Mesothelial cell of epicardium (in vitro differentiated cells): ENCODE results near the gene DIAPH2. TPM values are rescaled to one million over a fixed set of nuclear protein-coding genes. Genes with fewer than 3 reads are reported as not detected.
A peak's percentile ranks its signal among the peaks of the same experiment; 100 is the strongest.

Experiments
- DNase-seq, 2 experiments: peaks; one replicate each; pipeline ENCODE4 v3.0.0; 2021; ENCODE audit warnings: low spot score in 2 of 2; ENCODE audit not compliant: unreplicated experiment in 2 of 2
- H3K27ac Mint-ChIP-seq: 2 replicates; pipeline ENCODE4 v1.8.0; 2021; ENCODE audit warnings: mixed read lengths
- H3K27me3 Mint-ChIP-seq: 2 replicates; pipeline ENCODE4 v1.8.0; 2021; ENCODE audit warnings: low read depth, mixed read lengths
- H3K36me3 Mint-ChIP-seq: 2 replicates; pipeline ENCODE4 v1.8.0; 2021; ENCODE audit warnings: mixed read lengths
- H3K4me1 Mint-ChIP-seq: 2 replicates; pipeline ENCODE4 v1.8.0; 2021; ENCODE audit warnings: mixed read lengths
- H3K4me3 Mint-ChIP-seq: 2 replicates; pipeline ENCODE4 v1.8.0; 2021; ENCODE audit warnings: mild to moderate bottlenecking, moderate library complexity, mixed read lengths
- H3K9me3 Mint-ChIP-seq: 2 replicates; pipeline ENCODE4 v1.8.0; 2021; ENCODE audit warnings: mixed read lengths
- total RNA-seq: library from RNA; stranded (reverse); gene quantifications from 3 replicates; pipeline ENCODE4 v1.2.1, GENCODE V29; 2021
- TF ChIP-seq, protein P1 (sequence below): fragments of 200-600 bp; sonication (generic); IDR thresholded peaks from one replicate; pipeline ENCODE4 v1.5.0; 2021; ENCODE audit warnings: antibody characterized with exemption; ENCODE audit not compliant: unreplicated experiment

The DIAPH2 gene
- total RNA-seq, 1 donor from 2014 or later: 19.2 TPM

GRCh38 chrX:97167333-97167732 lies 482.7 kb downstream of the DIAPH2 start:
- no peak for DNase-seq
- TF ChIP-seq, protein P1, sequence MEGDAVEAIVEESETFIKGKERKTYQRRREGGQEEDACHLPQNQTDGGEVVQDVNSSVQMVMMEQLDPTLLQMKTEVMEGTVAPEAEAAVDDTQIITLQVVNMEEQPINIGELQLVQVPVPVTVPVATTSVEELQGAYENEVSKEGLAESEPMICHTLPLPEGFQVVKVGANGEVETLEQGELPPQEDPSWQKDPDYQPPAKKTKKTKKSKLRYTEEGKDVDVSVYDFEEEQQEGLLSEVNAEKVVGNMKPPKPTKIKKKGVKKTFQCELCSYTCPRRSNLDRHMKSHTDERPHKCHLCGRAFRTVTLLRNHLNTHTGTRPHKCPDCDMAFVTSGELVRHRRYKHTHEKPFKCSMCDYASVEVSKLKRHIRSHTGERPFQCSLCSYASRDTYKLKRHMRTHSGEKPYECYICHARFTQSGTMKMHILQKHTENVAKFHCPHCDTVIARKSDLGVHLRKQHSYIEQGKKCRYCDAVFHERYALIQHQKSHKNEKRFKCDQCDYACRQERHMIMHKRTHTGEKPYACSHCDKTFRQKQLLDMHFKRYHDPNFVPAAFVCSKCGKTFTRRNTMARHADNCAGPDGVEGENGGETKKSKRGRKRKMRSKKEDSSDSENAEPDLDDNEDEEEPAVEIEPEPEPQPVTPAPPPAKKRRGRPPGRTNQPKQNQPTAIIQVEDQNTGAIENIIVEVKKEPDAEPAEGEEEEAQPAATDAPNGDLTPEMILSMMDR: no peak
- no peaks in the 10 kb centered on the region for H3K36me3 Mint-ChIP-seq
- H3K4me1 Mint-ChIP-seq: peaks cover 4% of the 10 kb centered on the region
- no peak overlapping the region for H3K4me3 Mint-ChIP-seq
- H3K27me3 Mint-ChIP-seq: no peaks in the 10 kb centered on the region
- no peak overlapping the region for H3K27ac Mint-ChIP-seq
- H3K9me3 Mint-ChIP-seq: peaks cover 3% of the 10 kb centered on the region

DNA sequence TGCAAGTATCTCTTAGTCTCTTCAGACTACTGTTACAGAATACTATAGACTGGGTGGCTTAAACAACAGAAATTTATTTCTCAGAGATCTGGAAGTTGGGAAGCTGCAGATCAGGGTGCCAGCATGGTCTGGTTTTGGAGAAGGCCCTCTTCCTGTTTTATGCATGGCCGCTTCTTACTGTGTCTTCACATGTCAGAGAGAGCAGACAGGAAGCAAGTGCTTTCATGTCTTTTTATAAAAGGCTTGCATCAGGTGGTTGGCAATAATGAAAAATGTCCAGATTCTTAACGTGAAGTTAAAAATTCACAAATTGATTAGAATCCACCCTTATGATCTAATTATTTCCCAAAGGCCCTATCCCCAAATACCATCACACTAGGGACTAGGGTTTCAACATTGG lies 484.0 kb downstream of the DIAPH2 start:
- Mint-ChIP-seq H3K4me1 (peaks cover 4% of the 10 kb centered on the region), H3K9me3 (peaks cover 3% of the 10 kb centered on the region), H3K27ac (no peak overlapping the region), H3K27me3 (no peaks in the 10 kb centered on the region), H3K36me3 (no peaks in the 10 kb centered on the region), H3K4me3 (no peak overlapping the region)
- TF ChIP-seq, protein P1: no peak
- DNase-seq: no peak

DNA sequence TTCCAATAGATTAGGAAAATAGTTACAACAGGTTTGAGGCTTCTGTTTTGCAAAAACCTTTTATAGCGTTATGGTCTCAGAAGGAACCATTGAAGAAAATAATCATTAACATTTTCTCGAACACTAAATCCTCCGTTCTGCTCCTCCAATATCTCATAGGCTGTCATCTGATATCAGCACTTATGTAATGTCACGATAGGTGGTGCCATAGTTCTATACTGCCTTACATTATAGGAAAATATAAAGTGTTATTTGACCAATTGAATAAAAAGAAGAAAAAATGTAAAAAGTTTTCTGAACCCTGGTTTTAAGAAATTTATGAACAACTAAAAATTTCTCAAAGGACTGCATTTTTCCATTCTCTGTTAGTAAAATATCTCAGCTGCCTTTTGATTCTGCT lies 490.5 kb downstream of the DIAPH2 start:
- Mint-ChIP-seq H3K27me3 (no peaks in the 10 kb centered on the region), H3K4me1 (peaks cover 4% of the 10 kb centered on the region), H3K36me3 (peaks cover 9% of the 10 kb centered on the region), H3K4me3 (no peak overlapping the region), H3K9me3 (peaks cover 13% of the 10 kb centered on the region), H3K27ac (no peak overlapping the region)
- TF ChIP-seq, protein P1: peak; percentile 11
- DNase-seq: no peak

DNA sequence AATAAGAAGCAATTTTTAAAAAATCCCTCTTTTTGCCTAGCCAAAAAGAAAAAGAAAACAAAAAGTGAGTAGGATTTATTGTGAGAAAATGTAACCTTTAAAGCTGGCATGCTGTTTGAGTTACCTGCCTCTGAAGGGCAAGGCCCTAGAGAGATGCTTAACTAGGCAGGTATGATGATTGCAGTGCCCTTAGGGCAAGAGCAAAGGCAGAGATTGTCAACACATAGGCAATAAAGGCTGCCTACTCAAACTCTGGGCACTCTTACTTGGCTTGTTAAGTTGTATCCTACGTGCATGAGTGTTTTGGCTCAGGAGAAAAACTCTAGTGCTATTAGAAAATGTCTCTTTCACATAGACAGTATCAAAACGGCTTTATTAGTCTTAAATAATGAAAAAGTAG lies 505.0 kb downstream of the DIAPH2 start:
- Mint-ChIP-seq H3K9me3 (no peaks in the 10 kb centered on the region), H3K4me3 (no peak overlapping the region), H3K27ac (no peak overlapping the region), H3K27me3 (no peaks in the 10 kb centered on the region), H3K36me3 (no peaks in the 10 kb centered on the region), H3K4me1 (peaks cover 8% of the 10 kb centered on the region)
- no peak for DNase-seq
- TF ChIP-seq, protein P1: no peak

DNA sequence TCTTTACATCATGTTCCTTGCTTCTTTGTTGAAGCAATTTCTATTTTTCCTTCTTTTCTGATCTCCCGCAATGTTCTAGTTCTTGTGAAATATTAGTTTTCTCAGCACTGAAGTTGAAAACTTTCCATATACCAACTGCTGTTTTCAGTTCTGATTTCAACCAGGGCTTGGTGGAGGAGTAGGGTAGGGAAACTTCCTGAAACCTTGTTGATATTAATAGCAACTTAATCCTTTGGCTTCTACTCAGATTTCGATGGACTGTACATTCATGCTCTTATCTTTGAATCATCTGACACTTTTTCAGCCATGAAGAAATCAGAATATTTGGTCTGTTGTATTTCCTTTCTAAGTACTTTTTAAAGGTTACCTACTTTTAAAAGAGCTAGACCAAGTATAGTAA lies 514.9 kb downstream of the DIAPH2 start:
- no peak overlapping the region for H3K27ac Mint-ChIP-seq
- H3K4me1 Mint-ChIP-seq: peaks cover 14% of the 10 kb centered on the region
- TF ChIP-seq, protein P1: no peak
- H3K4me3 Mint-ChIP-seq: no peak overlapping the region
- no peaks in the 10 kb centered on the region for H3K27me3 Mint-ChIP-seq
- no peaks in the 10 kb centered on the region for H3K36me3 Mint-ChIP-seq
- H3K9me3 Mint-ChIP-seq: peaks cover 20% of the 10 kb centered on the region
- DNase-seq: no peak

- DNase-seq: no peak
- Mint-ChIP-seq H3K4me3 (no peak overlapping the region), H3K4me1 (peaks cover 14% of the 10 kb centered on the region), H3K36me3 (no peaks in the 10 kb centered on the region), H3K27me3 (no peaks in the 10 kb centered on the region), H3K27ac (no peak overlapping the region), H3K9me3 (peaks cover 29% of the 10 kb centered on the region)
- TF ChIP-seq, protein P1: no peak
Measured at GRCh38 chrX:97200454-97200853, 515.8 kb downstream of the DIAPH2 start.
